GM21423 (cell line): ENCODE results near the gene POLR3C.
"Not testable (repeated sequence)": the region's sequence is repeated elsewhere in the genome, so short reads cannot be mapped to it uniquely, and the experiment has no call there.

ENCODE experiments used
- ATAC-seq: cut with Tn5 transposase; IDR thresholded peaks from one replicate; pipeline ENCODE4 v1.9.1; 2021; ENCODE audit warnings: mild to moderate bottlenecking, moderate library complexity; ENCODE audit not compliant: unreplicated experiment

Gene POLR3C

DNA sequence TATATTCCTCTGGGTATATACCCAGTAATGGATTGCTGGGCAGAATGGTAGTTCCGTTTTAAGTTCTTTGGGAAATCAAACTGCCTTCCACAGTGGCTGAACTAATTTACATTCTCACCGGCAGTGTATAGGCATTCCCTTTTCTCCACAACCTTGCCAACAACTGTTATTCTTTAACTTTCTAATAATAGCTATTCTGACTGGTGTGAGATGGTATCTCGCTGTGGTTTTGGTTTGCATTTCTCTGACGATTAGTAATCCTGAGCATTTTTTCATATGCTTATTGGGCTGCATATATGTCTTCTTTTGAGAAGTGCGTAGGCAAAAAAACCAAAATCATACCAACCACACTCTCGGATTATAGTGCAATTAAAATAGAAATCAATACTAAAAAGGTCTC lies 5.9 kb upstream of the POLR3C start:
- not testable (repeated sequence) for ATAC-seq

DNA sequence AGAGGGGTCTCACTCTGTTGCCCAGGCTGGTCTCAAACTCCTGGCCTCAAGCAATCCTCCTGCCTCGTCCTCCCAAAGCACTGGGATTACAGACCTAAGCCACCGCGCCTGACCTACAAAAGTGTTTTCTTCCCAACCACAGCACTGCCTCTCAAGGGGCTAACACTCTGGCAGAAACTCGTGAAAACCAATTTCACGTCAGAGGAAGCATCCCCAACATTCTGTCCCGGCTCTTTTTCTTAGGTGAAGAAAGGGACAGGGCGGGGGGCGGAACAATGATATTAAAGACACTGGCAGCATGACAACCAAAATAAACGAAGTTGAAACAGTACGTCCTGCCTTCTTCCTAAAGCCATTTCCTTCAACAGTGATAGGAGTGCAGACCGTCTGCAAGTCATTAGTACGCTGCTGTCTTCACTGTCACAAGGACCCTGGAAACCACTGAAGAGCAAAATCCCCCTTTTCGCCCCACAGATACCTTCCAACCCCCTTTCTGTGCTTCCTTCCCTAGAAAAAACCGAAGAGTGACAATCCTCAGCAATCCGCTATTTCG lies 1.1 kb upstream of the POLR3C start:
- ATAC-seq, result not testable (repeated sequence)

GRCh38 chr1:145824499-145824842 lies 471 bp downstream of the POLR3C start:
- ATAC-seq, result no peak

GRCh38 chr1:145826030-145826429 lies 2.0 kb downstream of the POLR3C start:
- no peak for ATAC-seq

GRCh38 chr1:145827966-145828365 lies 4.0 kb downstream of the POLR3C start:
- ATAC-seq, result no peak

- ATAC-seq, result no peak
Measured at GRCh38 chr1:145828367-145829026, 4.5 kb downstream of the POLR3C start.

DNA sequence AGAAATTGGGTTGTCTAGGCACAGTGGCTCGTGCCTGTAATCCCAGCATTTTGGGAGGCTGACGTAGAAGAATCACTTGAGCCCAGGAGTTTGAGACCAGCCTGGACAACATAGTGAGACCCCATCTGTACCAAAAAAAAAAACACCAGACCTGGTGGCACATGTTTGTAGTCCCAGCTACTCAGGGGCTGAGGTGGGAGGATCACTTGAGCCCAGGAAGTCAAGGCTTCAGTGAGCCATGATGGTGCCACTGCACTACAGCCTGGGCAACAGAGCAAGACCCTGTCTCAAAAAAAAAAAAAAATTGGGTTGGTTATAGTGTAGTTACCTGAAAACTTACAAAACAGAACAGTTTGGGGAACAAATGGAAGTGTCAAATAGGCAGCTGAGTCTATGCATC lies 6.8 kb downstream of the POLR3C start:
- not testable (repeated sequence) for ATAC-seq

- no peak for ATAC-seq
Measured at GRCh38 chr1:145837656-145838055, 13.7 kb downstream of the POLR3C start.

DNA sequence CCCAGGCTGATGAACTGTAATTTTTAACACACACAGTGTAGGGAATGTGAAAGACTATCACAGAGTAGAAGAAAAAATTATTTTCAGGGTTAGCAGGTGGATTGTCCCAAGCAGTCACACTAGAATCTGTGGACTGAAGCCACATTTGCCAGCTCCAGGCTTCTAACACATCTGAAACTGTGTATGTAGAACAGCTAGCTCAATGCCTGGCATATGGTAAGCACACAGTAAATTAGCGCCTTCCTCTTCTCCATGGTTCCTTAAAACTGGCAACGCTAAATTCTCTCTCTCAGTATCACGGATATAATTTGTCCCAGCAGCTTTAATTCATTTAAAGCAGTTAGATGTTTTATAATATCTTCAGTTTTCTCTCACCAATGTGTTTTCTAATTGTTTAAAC lies 19.0 kb downstream of the POLR3C start:
- ATAC-seq, result no peak

- peak; percentile 75 for ATAC-seq
Measured at GRCh38 chr1:145845144-145845513, 21.1 kb downstream of the POLR3C start.

DNA sequence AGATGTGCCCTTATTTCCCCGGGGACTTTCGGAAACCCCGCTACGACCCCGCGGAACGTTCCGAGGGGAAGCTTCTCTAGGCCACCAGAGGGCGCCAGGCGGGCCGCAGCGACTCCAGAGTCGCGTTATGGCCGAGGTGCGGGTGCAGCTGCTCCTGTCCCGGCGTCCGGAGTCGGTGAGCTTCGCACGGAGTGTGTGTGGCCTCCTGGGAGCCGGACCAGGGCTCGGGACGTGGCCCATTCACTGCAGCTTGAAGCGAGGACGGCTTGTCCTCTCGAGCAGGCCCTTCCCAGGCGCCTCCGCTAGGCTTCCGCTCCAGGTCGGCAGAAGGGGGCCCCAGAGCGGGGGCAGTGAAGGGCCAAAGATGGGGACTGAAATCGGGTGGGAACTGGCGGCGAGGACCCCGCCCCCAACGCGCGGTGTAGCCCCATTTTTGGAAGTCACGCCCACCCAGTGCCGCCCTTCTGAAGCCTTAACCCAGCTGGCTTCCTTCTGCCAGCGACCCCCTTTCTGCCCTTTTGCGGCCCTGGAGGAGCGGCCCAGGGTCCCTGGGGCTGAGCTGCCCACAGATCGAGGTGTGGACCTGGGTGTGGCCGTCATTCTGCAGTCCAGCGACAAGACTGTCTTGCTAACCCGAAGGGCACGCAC lies 21.6 kb downstream of the POLR3C start, which contains the start of gene NUDT17:
NUDT17 (plus strand) TSS at position 117 of the 648 bp plus-strand sequence; CDS start at position 128, 11 bp downstream.
- ATAC-seq, result peak; percentile 51

DNA sequence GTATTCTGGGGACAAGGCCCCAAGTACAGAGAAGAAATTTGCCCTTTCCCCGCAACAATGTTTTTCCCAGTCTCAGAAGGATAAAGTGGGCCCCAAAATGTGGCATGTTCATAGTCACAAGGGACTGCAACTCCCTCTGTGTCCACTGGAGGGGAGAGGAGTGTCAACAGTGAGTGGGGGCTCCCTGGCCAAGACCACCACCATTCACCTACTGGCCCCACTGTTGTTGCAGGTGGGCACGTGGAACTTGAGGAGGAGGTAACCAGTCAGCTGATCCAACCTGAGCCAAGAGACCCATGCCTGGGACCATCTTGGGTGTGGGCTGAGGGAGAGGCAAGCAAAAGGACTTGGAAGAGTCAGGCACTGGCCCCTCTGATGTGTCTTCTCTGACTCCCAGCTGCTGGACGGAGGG lies 22.2 kb downstream of the POLR3C start:
- no peak for ATAC-seq

GRCh38 chr1:145847827-145848226 lies 23.8 kb downstream of the POLR3C start:
- ATAC-seq, result no peak

- no peak for ATAC-seq
Measured at GRCh38 chr1:145849356-145850160, 25.6 kb downstream of the POLR3C start.

GRCh38 chr1:145855426-145855948 lies 31.5 kb downstream of the POLR3C start:
- ATAC-seq, result no peak

DNA sequence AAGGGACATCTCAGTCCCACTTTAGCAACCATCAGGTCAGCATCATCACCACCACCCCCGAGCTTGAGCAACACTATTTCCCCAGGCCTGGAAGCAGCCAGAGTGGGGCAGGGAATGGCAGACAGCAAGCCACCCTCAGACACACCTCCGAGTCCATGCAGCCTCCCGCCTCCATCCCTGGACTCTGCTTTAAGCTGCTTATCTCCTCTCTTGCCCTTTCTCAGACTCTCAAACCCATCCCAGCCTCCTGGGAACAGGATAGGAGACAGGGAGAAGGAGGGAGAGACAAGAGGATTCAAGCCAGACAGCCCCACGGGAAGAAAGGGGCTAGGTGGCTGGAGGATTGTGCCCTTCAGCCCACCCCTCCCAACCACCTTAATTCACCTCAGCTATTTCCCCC lies 33.2 kb downstream of the POLR3C start:
- no peak for ATAC-seq

DNA sequence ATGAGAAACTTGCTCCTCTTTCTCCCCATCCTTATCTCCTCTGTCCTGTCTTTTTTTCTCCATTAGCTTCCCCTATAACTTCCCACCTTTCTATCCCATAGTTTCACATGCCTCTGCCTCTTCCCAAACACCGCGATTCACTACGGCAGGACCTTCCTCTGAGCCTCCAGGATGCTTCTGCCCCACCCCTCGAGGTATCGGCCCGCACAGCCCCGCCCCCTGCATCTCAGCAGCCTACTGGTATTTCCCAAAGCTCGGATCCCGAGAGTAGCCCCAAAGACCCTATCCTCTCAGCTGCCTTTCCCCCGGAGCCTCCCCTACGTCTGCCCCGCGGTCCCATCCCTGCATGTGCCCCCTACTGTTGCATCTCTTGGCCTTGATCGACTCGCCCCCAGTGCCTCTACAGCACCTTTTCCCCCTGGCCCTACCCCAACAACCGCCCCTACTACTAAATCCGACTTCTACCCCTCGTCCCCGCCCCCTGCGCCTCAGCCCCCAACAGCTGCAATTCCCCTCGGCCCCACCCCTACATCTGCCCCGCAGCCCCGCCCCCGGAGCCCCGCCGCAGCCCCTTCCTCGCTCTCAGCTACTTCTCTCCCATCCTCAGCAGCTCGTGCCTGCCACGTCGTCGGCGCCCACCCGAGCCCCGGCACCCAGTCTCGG lies 34.4 kb downstream of the POLR3C start:
- peak; percentile 9 for ATAC-seq

- peak; percentile 86 for ATAC-seq
Measured at GRCh38 chr1:145858901-145859490, 35.0 kb downstream of the POLR3C start, which contains the start of gene PIAS3. PIAS3 (minus strand) TSS chr1:145859081; CDS start chr1:145858990, 91 bp downstream.

GRCh38 chr1:145859491-145860023 lies 35.6 kb downstream of the POLR3C start:
- ATAC-seq, result peak; percentile 78
